Renal pelvis (tissue), 4 donors: ENCODE results near the gene RPUSD2. TPM values are rescaled to one million over a fixed set of nuclear protein-coding genes. Genes with fewer than 3 reads are reported as not detected.
"Not testable (repeated sequence)": the region's sequence is repeated elsewhere in the genome, so short reads cannot be mapped to it uniquely, and the experiment has no call there.

Experiments used
- DNase-seq: peaks from one replicate; pipeline ENCODE4 v3.0.0-alpha.2; 2013
- polyA plus RNA-seq, 3 donors: library from polyadenylated mRNA; unstranded; fragments of 120-200 nt; gene quantifications; one replicate each; pipeline ENCODE4 v1.2.1, GENCODE V29; 2013; ENCODE audit not compliant: insufficient read length in 3 of 3

Gene RPUSD2
- polyA plus RNA-seq, 3 donors, result 10.5 to 16.3 (median 15.0) TPM

DNA sequence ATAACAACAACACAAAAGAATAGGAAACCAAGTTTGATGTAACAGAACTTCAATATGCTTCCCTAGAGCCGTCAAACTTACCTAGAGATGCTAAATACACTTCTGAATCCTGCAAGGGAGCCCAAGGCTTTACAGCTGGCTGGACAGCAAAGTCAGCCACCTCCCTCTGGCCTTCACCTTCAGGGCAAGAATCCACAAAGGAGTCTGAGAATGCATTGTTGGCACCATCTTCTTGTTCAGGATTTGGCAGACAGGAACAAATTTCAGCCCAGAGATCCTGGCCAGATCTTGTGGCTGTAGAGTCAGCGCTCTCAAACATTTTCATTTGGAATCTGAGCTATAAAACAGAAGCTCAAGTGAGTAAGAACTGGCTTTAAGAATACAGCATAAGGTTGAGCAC lies 6.4 kb upstream of the RPUSD2 start:
- no peak for DNase-seq

- no peak for DNase-seq
Observed at GRCh38 chr15:40563426-40563825, 5.7 kb upstream of the RPUSD2 start.

GRCh38 chr15:40564591-40565332 lies 4.3 kb upstream of the RPUSD2 start, which contains the start of gene CCDC32:
Gene CCDC32, minus strand, starts transcription at chr15:40565042. Its CDS starts 2,027 bp downstream, at chr15:40563015.
- peak; percentile 98 for DNase-seq

- DNase-seq, result no peak
Observed at GRCh38 chr15:40565333-40566238, 3.5 kb upstream of the RPUSD2 start.

DNA sequence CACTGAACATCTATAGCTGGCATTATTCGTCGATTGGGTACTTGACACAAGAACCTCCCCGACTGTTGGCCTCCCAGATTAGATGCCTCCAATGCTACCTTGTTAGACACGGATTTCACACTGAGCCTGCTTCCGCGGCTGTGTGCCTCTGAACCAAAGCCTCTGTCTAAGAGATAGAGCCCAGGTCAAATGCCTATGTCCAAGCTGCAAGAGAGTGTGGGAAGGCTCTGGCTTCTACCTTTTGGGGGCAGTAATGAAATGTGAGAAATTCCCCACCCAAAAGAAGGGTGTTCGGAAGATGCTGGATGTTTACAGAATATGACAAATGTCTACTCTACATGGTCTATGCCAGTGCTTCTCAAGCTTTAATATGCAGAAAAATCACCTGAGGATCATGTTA lies 2.0 kb upstream of the RPUSD2 start:
- no peak for DNase-seq

DNA sequence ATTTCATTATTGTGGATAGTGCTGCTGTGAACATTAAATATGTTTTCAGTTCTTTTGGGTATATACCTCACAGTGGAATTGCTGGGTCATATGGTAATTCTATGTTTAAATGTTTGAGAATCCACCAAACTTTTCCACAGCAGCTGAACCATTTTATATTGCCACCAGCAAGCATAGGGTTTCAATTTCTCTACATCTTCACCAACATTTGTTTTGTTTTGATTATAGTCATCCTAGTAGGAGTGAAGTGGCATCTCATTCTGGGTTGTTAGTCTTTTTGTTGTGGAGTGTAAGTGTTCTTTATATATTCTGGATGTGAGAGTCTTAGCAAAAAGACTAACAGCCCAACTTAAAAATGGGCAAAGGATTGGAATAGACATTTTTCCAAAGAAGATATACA lies 6.0 kb downstream of the RPUSD2 start:
- no peak for DNase-seq

DNA sequence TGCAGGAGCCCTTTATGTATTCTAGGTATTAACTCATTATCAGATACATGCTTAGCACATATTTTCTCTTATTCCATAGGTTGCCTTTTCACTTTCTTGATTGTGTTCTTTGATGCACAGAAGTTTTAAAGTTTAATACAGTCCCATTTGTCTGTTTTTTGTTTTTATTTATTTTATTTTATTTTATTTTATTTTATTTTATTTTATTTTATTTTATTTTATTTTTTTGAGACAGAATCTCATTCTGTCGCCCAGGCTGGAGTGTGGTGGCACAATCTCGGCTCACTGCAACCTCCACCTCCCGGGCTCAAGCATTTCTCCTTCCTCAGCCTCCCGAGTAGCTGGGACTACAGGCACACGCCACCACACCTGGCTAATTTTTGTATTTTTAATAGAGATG lies 7.8 kb downstream of the RPUSD2 start:
- not testable (repeated sequence) for DNase-seq

GRCh38 chr15:40578892-40579291 lies 9.8 kb downstream of the RPUSD2 start:
- DNase-seq, result no peak

DNA sequence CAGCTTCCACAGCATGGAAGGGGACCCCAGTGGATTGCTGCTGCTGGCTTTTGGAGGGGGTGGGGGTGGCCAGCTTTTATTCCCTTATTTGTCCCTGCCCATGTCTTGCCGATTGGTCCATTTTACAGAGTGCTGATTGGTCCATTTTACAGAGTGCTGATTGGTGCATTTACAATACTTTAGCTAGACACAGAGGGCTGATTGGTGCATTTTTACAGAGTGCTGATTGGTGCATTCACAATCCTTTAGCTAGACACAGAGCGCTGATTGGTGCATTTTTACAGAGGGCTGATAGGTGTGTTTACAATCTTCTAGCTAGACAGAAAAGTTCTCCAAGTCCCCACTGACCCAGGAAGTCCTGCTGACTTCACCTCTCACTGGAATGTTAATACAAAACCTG lies 12.7 kb downstream of the RPUSD2 start:
- not testable (repeated sequence) for DNase-seq

GRCh38 chr15:40582726-40583246 lies 13.7 kb downstream of the RPUSD2 start:
- DNase-seq, result no peak

GRCh38 chr15:40584191-40584590 lies 15.1 kb downstream of the RPUSD2 start:
- no peak for DNase-seq

GRCh38 chr15:40590667-40591050 lies 21.6 kb downstream of the RPUSD2 start:
- DNase-seq, result no peak

- DNase-seq, result no peak
Observed at GRCh38 chr15:40591389-40591788, 22.3 kb downstream of the RPUSD2 start.

- no peak for DNase-seq
Observed at GRCh38 chr15:40593165-40593564, 24.1 kb downstream of the RPUSD2 start.

- DNase-seq, result peak; percentile 98
Observed at GRCh38 chr15:40593588-40594428, 24.7 kb downstream of the RPUSD2 start, which contains the start of gene KNL1. Gene KNL1, plus strand, starts transcription at chr15:40594249. Its CDS starts 8,683 bp downstream, at chr15:40602932.

DNA sequence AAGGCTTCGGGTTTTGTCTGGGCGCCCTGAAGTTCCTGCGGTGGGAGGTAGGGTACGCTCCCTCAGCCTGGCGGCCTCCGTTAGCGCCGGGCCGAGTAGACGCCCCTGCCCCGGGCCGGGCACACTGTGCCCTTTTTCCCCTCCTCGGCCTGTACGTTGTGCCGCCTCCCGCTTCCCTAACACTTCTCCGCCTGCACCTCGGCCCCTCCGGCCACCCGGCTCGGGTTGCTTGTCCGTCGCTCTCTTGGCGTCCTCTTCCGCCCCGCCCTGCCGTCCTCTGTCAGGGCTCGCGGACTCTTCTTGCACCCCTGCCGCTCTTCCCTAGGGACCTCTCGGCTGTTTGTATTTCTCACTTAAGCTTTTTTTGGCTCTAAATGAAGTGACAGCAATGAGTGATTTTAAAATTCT lies 25.3 kb downstream of the RPUSD2 start:
- peak; percentile 69 for DNase-seq

DNA sequence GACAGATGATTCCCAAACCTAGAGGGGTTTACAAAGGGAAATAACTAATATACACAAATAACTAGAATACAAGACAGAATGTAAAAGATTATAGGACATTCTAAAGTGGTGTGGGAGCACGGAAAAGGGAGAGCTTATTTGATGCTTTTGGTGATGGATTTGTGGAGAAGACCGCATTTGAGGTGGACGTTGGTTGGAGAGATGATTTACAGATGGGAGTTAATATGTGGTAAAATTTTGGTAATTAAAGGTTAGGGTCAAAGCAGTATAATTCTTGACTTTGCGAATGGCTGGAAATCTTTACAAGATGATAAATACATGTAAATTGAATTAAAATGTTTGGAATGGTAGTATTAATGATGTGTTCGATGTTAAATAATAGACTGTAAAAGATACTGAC lies 26.1 kb downstream of the RPUSD2 start:
- DNase-seq, result no peak

- no peak for DNase-seq
Observed at GRCh38 chr15:40595773-40596172, 26.7 kb downstream of the RPUSD2 start.

- DNase-seq, result no peak
Observed at GRCh38 chr15:40597024-40597423, 27.9 kb downstream of the RPUSD2 start.

DNA sequence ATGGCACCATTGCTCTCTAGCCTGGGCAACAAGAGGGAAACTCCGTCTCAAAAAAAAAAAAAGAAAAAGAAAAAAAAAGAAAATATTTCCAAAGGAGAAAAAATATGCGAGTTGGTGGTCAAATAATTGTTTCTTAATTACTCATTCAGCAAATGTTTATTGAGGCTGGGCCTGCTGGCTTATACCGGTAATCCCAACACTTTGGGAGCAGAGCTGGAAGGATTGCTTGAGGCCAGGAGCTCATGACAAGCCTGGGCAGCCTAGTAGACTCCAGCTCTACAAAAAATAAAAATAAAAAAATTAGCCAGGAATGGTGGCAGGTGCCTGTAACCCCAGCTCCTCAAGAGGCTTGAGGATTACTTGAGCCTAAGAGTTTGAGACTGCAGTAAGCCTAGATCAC lies 29.0 kb downstream of the RPUSD2 start:
- no peak for DNase-seq

DNA sequence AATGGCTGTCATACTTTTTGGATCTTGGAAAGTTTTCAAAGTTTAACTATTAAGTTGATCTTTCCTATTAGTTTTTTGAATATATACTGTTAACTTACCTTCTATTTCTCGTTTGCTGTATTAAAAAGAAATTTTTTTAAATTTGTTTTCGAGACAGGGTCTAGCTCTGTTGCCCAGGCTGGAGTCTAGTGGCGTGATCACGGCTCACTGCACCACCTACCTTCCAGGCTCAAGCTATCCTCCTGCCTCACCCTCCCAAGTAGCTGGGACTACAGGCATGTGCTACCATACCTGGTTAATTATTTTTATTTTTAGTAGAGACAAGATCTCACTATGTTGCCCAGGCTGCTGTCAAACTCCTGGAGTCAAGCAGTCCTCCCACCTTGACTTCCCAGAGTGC lies 29.6 kb downstream of the RPUSD2 start:
- DNase-seq, result no peak

GRCh38 chr15:40600956-40601355 lies 31.9 kb downstream of the RPUSD2 start:
- no peak for DNase-seq
